GM23248 (cell line): Measurements from ENCODE around the gene PM20D1.

Experiments used
- EZH2 ChIP-seq: fragments of 200-600 bp; sonication (generic); IDR thresholded peaks from 2 replicates; pipeline ENCODE4 v1.6.1; 2018; ENCODE audit warnings: antibody characterized with exemption, mild to moderate bottlenecking; ENCODE audit not compliant: insufficient read depth, poor library complexity, severe bottlenecking
- EZH2phosphoT487 ChIP-seq: fragments of 200-600 bp; sonication (generic); IDR thresholded peaks from 2 replicates; pipeline ENCODE4 v1.6.1; 2018; ENCODE audit warnings: antibody characterized with exemption, moderate library complexity, mild to moderate bottlenecking, low read depth; ENCODE audit not compliant: insufficient read depth

DNA sequence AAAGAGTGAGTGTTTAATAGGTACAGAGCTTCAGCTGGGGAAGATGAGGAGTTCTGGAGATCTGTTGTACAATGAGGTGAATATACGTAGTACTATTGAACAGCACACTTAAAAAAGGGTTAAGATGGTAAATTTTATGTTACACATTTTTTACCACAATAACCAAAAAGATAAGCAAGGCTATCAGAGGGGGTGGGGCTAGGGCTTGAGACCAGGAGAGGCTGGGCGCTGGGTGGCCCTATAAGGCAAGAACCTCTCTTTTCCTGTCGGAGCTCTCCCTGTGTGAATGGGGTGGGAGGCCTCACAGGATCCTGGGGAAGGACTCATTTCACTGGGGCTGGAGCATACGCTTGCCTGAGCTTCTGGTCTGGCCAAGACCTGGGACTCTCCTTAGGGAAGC lies 45.9 kb downstream of the PM20D1 start:
- no peak for TF ChIP-seq EZH2
- TF ChIP-seq EZH2phosphoT487, result no peak
